OCI-LY7 (cell line): Measurements from ENCODE around the gene KIF16B. TPM values are rescaled to one million over a fixed set of nuclear protein-coding genes. Genes with fewer than 3 reads are reported as not detected.
"Not testable (repeated sequence)": the region's sequence is repeated elsewhere in the genome, so short reads cannot be mapped to it uniquely, and the experiment has no call there.

ENCODE experiments used
- BruUV-seq: library from RNA; stranded (reverse); fragments of 400-500 nt; replicated peaks from 2 replicates; lab custom pipeline; 2021; lab: Mats Ljungman, UMichigan
- CTCF ChIA-PET: fragments of 300-600 bp; sonication (Branson Sonifier 250); formaldehyde crosslinking; loops from one replicate; lab custom pipeline; 2022; ENCODE audit warnings: antibody characterized with exemption; ENCODE audit not compliant: unreplicated experiment; lab: Charles Lee
- POLR2A ChIA-PET: fragments of 300-600 bp; sonication (Branson Sonifier 250); formaldehyde crosslinking; loops from one replicate; lab custom pipeline; 2022; ENCODE audit warnings: antibody characterized with exemption; lab: Charles Lee
- DNase-seq: peaks from one replicate; pipeline ENCODE4 v3.0.0-alpha.2; 2015; ENCODE audit warnings: low spot score
- H2AFZ ChIP-seq: fragments of 200-600 bp; sonication (generic), shearing (Covaris generic); 2 replicates; pipeline ENCODE4 v1.6.1; 2014; ENCODE audit warnings: mild to moderate bottlenecking, antibody characterized with exemption, low read length, moderate library complexity
- H3K27ac ChIP-seq: fragments of 200-600 bp; sonication (generic); 2 replicates; pipeline ENCODE4 v1.5.1; 2014; ENCODE audit warnings: mixed run types, low read depth, mild to moderate bottlenecking, moderate library complexity, low read length, inconsistent platforms; ENCODE audit not compliant: poor library complexity, severe bottlenecking
- H3K36me3 ChIP-seq: fragments of 200-600 bp; sonication (generic); 2 replicates; pipeline ENCODE4 v1.6.1; 2014; ENCODE audit warnings: mild to moderate bottlenecking, antibody characterized with exemption, low read length, moderate library complexity, mixed read lengths; ENCODE audit not compliant: insufficient read depth
- H3K4me1 ChIP-seq: fragments of 200-600 bp; sonication (generic); 2 replicates; pipeline ENCODE4 v1.5.1; 2014; ENCODE audit warnings: mild to moderate bottlenecking, low read length; ENCODE audit not compliant: insufficient read depth, poor library complexity, severe bottlenecking
- H3K4me2 ChIP-seq: fragments of 200-600 bp; sonication (generic); 2 replicates; pipeline ENCODE4 v1.6.1; 2014; ENCODE audit warnings: mild to moderate bottlenecking, low read length
- H3K4me3 ChIP-seq: fragments of 200-600 bp; sonication (generic); 2 replicates; pipeline ENCODE4 v1.5.1; 2014; ENCODE audit warnings: mild to moderate bottlenecking, low read depth, low read length; ENCODE audit not compliant: poor library complexity, severe bottlenecking
- H3K79me2 ChIP-seq: fragments of 200-600 bp; sonication (generic); 2 replicates; pipeline ENCODE4 v1.6.1; 2016; ENCODE audit warnings: low read depth, mild to moderate bottlenecking, low read length, moderate library complexity, mixed read lengths; ENCODE audit not compliant: insufficient read depth
- H3K9me2 ChIP-seq: fragments of 200-600 bp; sonication (generic); 2 replicates; pipeline ENCODE4 v1.6.1; 2016; ENCODE audit warnings: mild to moderate bottlenecking, low read length, mixed read lengths; ENCODE audit not compliant: insufficient read depth
- H3K9me3 ChIP-seq: fragments of 200-600 bp; sonication (generic); 2 replicates; pipeline ENCODE4 v1.6.1; 2014; ENCODE audit warnings: mild to moderate bottlenecking, mixed run types, low read length, mixed read lengths
- H4K20me1 ChIP-seq: fragments of 200-600 bp; sonication (generic); 2 replicates; pipeline ENCODE4 v1.6.1; 2014; ENCODE audit warnings: mild to moderate bottlenecking, antibody characterized with exemption, low read length, moderate library complexity, mixed read lengths; ENCODE audit not compliant: insufficient read depth
- EZH2phosphoT487 ChIP-seq: fragments of 200-600 bp; sonication (generic); IDR thresholded peaks from 2 replicates; pipeline ENCODE4 v1.6.1; 2018; ENCODE audit warnings: low read depth, borderline replicate concordance, mild to moderate bottlenecking, mixed run types, antibody characterized with exemption, low read length, moderate library complexity, mixed read lengths
- intact Hi-C: fragments of 100-400 bp; cut with micrococcal nuclease; formaldehyde crosslinking; loops from one replicate; pipeline ENCODE4 v1.10.0; 2022; ENCODE audit not compliant: unreplicated experiment
- total RNA-seq, 2 experiments: library from RNA; depleted of rRNA in 1 of 2; stranded (reverse); fragments of >200 nt in 1 of 2; shearing (Covaris generic) in 1 of 2; gene quantifications; 2 replicates each; pipeline ENCODE4 v1.2.3, GENCODE V29; 2014 to 2022
- TF ChIP-seq, protein P1 (sequence below): fragments of 200-600 bp; sonication (generic); conservative IDR thresholded peaks from 2 replicates; pipeline ENCODE4 v1.5.1; 2014; ENCODE audit warnings: mild to moderate bottlenecking, antibody characterized with exemption, low read length, moderate library complexity, mixed read lengths

Gene KIF16B
- total RNA-seq, 2 experiments from 2014 or later = 6.2 to 11.2 TPM

DNA sequence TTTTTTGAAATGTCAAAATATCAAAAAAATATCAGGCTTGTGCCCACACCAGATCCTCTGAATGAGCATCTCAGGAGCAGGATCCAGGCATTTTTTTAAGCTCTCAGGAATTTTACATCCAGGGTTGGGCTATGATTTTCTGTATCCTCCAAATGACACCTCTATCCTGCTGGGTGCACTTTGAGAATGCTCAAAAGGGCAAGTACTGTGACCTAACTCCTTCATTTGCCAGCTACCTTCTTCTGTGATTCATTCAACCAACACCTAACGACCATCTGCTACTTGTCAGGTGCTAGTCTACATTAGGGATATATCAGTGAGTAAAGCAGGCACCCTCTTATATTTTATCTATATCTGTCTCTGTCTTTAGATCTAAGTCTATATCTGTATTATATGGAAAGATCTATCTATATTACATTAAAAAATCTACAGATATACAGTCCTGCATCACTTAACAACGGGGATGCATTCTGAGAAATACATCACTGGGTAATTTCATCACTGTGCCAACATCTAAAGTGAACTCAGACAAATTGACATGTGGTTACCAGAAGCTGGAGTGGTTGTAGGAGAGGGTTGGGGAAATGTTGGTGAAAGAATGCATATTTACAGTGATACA, 131.6 kb downstream of the KIF16B start:
- BruUV-seq = no TSS peak
- Histone ChIP-seq H4K20me1 (no peaks in the 10 kb centered on the region), H3K4me3 (no peak overlapping the region), H3K9me2 (no peaks in the 10 kb centered on the region), H3K79me2 (no peaks in the 10 kb centered on the region), H3K4me1 (no peaks in the 10 kb centered on the region), H3K4me2 (no peak overlapping the region), H2AFZ (no peak overlapping the region), H3K27ac (no peak overlapping the region), H3K9me3 (no peaks in the 10 kb centered on the region), H3K36me3 (no peaks in the 10 kb centered on the region)
- no peak for DNase-seq
- no peak for TF ChIP-seq EZH2phosphoT487
- TF ChIP-seq, protein P1, sequence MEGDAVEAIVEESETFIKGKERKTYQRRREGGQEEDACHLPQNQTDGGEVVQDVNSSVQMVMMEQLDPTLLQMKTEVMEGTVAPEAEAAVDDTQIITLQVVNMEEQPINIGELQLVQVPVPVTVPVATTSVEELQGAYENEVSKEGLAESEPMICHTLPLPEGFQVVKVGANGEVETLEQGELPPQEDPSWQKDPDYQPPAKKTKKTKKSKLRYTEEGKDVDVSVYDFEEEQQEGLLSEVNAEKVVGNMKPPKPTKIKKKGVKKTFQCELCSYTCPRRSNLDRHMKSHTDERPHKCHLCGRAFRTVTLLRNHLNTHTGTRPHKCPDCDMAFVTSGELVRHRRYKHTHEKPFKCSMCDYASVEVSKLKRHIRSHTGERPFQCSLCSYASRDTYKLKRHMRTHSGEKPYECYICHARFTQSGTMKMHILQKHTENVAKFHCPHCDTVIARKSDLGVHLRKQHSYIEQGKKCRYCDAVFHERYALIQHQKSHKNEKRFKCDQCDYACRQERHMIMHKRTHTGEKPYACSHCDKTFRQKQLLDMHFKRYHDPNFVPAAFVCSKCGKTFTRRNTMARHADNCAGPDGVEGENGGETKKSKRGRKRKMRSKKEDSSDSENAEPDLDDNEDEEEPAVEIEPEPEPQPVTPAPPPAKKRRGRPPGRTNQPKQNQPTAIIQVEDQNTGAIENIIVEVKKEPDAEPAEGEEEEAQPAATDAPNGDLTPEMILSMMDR = no peak
- POLR2A ChIA-PET = interaction anchor here (1.0 kb wide), 1 partner anchor 17 kb away, joined by 3 read pairs; no protein-coding TSS in a partner anchor
- CTCF ChIA-PET = no interaction called here
- intact Hi-C loops = no loop called here

DNA sequence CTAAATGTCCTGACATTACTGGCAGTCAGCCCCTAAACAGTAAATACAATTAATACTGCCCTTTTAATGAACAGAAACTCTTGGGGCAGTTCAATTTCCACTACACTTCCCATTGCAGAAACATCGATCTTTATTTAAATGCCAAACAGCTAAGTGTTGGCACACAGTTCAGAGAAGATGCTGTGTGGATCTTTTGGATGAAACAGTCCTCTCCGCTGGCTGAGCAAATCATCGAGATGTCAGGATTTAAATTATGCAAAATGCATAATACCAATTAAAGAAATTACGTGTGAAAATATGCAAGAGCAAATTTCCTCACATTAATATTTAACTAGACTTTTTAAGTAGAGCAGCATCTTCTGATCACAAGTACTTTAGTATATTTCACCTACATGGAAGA, 132.6 kb downstream of the KIF16B start:
- intact Hi-C loops = no loop called here
- Histone ChIP-seq H3K79me2 (no peaks in the 10 kb centered on the region), H3K4me1 (no peaks in the 10 kb centered on the region), H3K36me3 (no peaks in the 10 kb centered on the region), H3K9me2 (no peaks in the 10 kb centered on the region), H3K27ac (no peak overlapping the region), H3K4me3 (no peak overlapping the region), H4K20me1 (no peaks in the 10 kb centered on the region), H3K4me2 (no peak overlapping the region), H3K9me3 (no peaks in the 10 kb centered on the region), H2AFZ (no peak overlapping the region)
- no TSS peak for BruUV-seq
- DNase-seq = no peak
- ChIA-PET CTCF (no interaction called here), POLR2A (no interaction called here)
- TF ChIP-seq EZH2phosphoT487 = no peak
- TF ChIP-seq, protein P1 = no peak

DNA sequence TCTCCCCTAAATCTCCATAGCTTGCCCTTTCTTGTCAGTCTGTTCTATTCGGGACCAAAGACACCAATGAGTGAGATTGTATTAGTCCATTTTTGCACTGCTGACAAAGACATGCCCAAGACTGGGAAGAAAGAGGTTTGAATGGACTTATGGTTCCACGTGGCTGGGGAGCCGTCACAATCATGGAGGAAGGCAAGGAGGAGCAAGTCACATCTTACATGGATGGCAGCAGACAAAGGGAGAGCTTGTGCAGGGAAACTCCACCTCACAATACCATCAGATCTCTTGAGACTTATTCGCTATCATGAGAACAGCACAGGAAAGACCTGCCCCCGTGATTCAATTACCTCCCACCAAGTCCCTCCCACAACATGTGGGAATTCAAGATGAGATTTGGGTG, 133.7 kb downstream of the KIF16B start:
- DNase-seq, H3K4me2 ChIP-seq, H3K79me2 ChIP-seq, H4K20me1 ChIP-seq, H3K9me2 ChIP-seq, H3K4me1 ChIP-seq, intact Hi-C loops, CTCF ChIA-PET, H3K4me3 ChIP-seq, H3K9me3 ChIP-seq, H3K36me3 ChIP-seq, BruUV-seq, H3K27ac ChIP-seq, POLR2A ChIA-PET, H2AFZ ChIP-seq: not testable (repeated sequence)
